H1 (cell line): ENCODE measurements around the gene RANBP6.

ENCODE experiments used
- BACH1 ChIP-seq: IDR thresholded peaks from 2 replicates; pipeline ENCODE4 v1.6.1; 2012; ENCODE audit warnings: low read length, improper control_type of control experiment
- CHD1 ChIP-seq: IDR thresholded peaks from 2 replicates; pipeline ENCODE4 v1.6.1; 2012; ENCODE audit warnings: low read depth, low read length, improper control_type of control experiment
- CTCF ChIP-seq, 3 experiments: IDR thresholded peaks; 1 replicate in 2 of 3; 2 replicates in 1 of 3; pipeline versions ENCODE4 v1.5.1 to v1.6.1; 2011; ENCODE audit warnings: low read length in 3 of 3, mild to moderate bottlenecking in 3 of 3, inconsistent platforms in 2 of 3, low read depth in 1 of 3, moderate library complexity in 1 of 3; ENCODE audit not compliant: insufficient read depth in 1 of 3; ENCODE audit errors: control extremely low read depth in 1 of 3
- EZH2 ChIP-seq: fragments of 200-600 bp; sonication (generic); IDR thresholded peaks from 2 replicates; pipeline ENCODE4 v1.7.1; 2012; ENCODE audit warnings: low read depth, mild to moderate bottlenecking, moderate library complexity, low read length, inconsistent platforms; ENCODE audit not compliant: severe bottlenecking
- FOSL1 ChIP-seq: IDR thresholded peaks from 2 replicates; pipeline ENCODE4 v1.6.1; 2011; ENCODE audit warnings: mild to moderate bottlenecking, low read depth, low read length, moderate library complexity; ENCODE audit not compliant: insufficient read depth
- GABPA ChIP-seq: IDR thresholded peaks from 2 replicates; pipeline ENCODE4 v1.6.1; 2011; ENCODE audit warnings: mild to moderate bottlenecking, low read length, moderate library complexity, borderline replicate concordance; ENCODE audit not compliant: insufficient read depth
- HDAC2 ChIP-seq, 2 experiments: fragments of 300-600 bp in 1 of 2; sonication (generic) in 1 of 2; IDR thresholded peaks; 2 replicates each; pipeline ENCODE4 v1.6.1; 2011 to 2012; ENCODE audit warnings: low read depth in 2 of 2, low read length in 2 of 2, mild to moderate bottlenecking in 2 of 2, moderate library complexity in 2 of 2, borderline replicate concordance in 1 of 2, inconsistent platforms in 1 of 2
- MAX ChIP-seq: IDR thresholded peaks from 2 replicates; pipeline ENCODE4 v1.6.1; 2012; ENCODE audit warnings: inconsistent platforms
- POLR2AphosphoS5 ChIP-seq: IDR thresholded peaks from 2 replicates; pipeline ENCODE4 v1.6.1; 2011; ENCODE audit warnings: low read depth, low read length
- RAD21 ChIP-seq, 2 experiments: IDR thresholded peaks in 1 of 2; conservative IDR thresholded peaks in 1 of 2; 2 replicates each; pipeline ENCODE4 v1.6.1; 2011; ENCODE audit warnings: low read depth in 2 of 2, low read length in 2 of 2, improper control_type of control experiment in 1 of 2, inconsistent platforms in 1 of 2, mild to moderate bottlenecking in 1 of 2, moderate library complexity in 1 of 2
- SIN3A ChIP-seq, 2 experiments: IDR thresholded peaks in 1 of 2; conservative IDR thresholded peaks in 1 of 2; 2 replicates each; pipeline ENCODE4 v1.6.1; 2011 to 2012; ENCODE audit warnings: low read length in 2 of 2, improper control_type of control experiment in 1 of 2, low read depth in 1 of 2, mild to moderate bottlenecking in 1 of 2
- TAF1 ChIP-seq: IDR thresholded peaks from 2 replicates; pipeline ENCODE4 v1.6.1; 2011; ENCODE audit warnings: mild to moderate bottlenecking, low read depth, low read length
- YY1 ChIP-seq: IDR thresholded peaks from 2 replicates; pipeline ENCODE4 v1.6.1; 2011; ENCODE audit warnings: low read depth, mild to moderate bottlenecking, low read length

GRCh38 chr9:6054280-6055099 lies 39.1 kb upstream of the RANBP6 start:
- TF ChIP-seq EZH2: no peak
- TF ChIP-seq GABPA: no peak
- no peak for TF ChIP-seq TAF1
- TF ChIP-seq CTCF (IDR thresholded peaks at IDR 0.05; ENCODE audit: control extremely low read depth in 1 of 3, insufficient read depth in 1 of 3, low read depth in 1 of 3, low read length in 3 of 3): peak; percentile 37 to 87 (median 82)
- TF ChIP-seq MAX: no peak
- TF ChIP-seq HDAC2 (IDR thresholded peaks at IDR 0.05; ENCODE audit: borderline replicate concordance in 1 of 2, low read depth in 2 of 2, low read length in 2 of 2): no peak
- TF ChIP-seq YY1: peak; percentile 28; the same call in 1 of the 2 replicates
- peak; percentile 73 to 84 for TF ChIP-seq RAD21 (IDR thresholded peaks at IDR 0.05 in 1 of 2, conservative IDR thresholded peaks at IDR 0.05 in 1 of 2; ENCODE audit: low read depth in 2 of 2, low read length in 2 of 2)
- TF ChIP-seq POLR2AphosphoS5: no peak
- no peak for TF ChIP-seq SIN3A (conservative IDR thresholded peaks at IDR 0.05 in 1 of 2, IDR thresholded peaks at IDR 0.05 in 1 of 2; ENCODE audit: low read depth in 1 of 2, low read length in 2 of 2)
- no peak for TF ChIP-seq FOSL1
- no peak for TF ChIP-seq BACH1
- TF ChIP-seq CHD1: no peak
